Measurements from ENCODE around the gene TTLL4. TPM values are rescaled to one million over a fixed set of nuclear protein-coding genes. Genes with fewer than 3 reads are reported as not detected.

The TTLL4 gene
- total and polyA plus RNA-seq, 2 experiments from 2014 or later = 53.5 to 77.8 TPM

GRCh38 chr2:218736531-218736930 is 25.9 kb downstream of the TTLL4 start:
- Histone ChIP-seq H2AFZ (no peak overlapping the region), H3K27me3 (ENCODE audit: insufficient read depth) (no peaks in the 10 kb centered on the region), H3K9me2 (ENCODE audit: insufficient read depth) (no peaks in the 10 kb centered on the region), H3K4me3 (no peak overlapping the region), H3K27ac (ENCODE audit: low read depth) (no peak overlapping the region), H3K4me1 (ENCODE audit: insufficient read depth) (peaks cover 21% of the 10 kb centered on the region), H3F3A (replicated peaks; ENCODE audit: low read depth) (no peaks in the 10 kb centered on the region), H4K20me1 (replicated peaks; ENCODE audit: insufficient read depth) (peaks cover 31% of the 10 kb centered on the region), H3K36me3 (ENCODE audit: insufficient read depth) (peaks cover 23% of the 10 kb centered on the region), H3K4me2 (no peak overlapping the region), H3K79me2 (replicated peaks; ENCODE audit: insufficient read depth) (peaks cover 48% of the 10 kb centered on the region)
- DNase-seq (ENCODE audit: low spot score) (no peak), ATAC-seq (no peak)
- Mint-ChIP-seq H3K9me3 (no peaks in the 10 kb centered on the region), H3K27me3 (ENCODE audit: insufficient read depth, low read depth, poor library complexity) (peaks cover 4% of the 10 kb centered on the region), H3K4me3 (no peak overlapping the region), H3K4me1 (peaks cover 28% of the 10 kb centered on the region), H3K36me3 (ENCODE audit: low read depth) (peaks cover 35% of the 10 kb centered on the region), H3K27ac (no peak overlapping the region)
- TF ChIP-seq CREB1 (CRISPR knock-in tag; IDR thresholded peaks at IDR 0.05; ENCODE audit: low read depth) = no peak
- TF ChIP-seq JUNB (IDR thresholded peaks at IDR 0.05; ENCODE audit: unreplicated experiment) = no peak
- no peak for TF ChIP-seq ZNF462 (CRISPR knock-in tag; IDR thresholded peaks at IDR 0.05)
- no peak for TF ChIP-seq POLR2AphosphoS5 (IDR thresholded peaks at IDR 0.05; ENCODE audit: low read depth)
- no peak for TF ChIP-seq NANOG (IDR thresholded peaks at IDR 0.05; ENCODE audit: borderline replicate concordance)
- TF ChIP-seq EZH2phosphoT487 (IDR thresholded peaks at IDR 0.05; ENCODE audit: unreplicated experiment) = no peak
- TF ChIP-seq STAT1 (IDR thresholded peaks at IDR 0.05; ENCODE audit: unreplicated experiment) = no peak
- no peak for TF ChIP-seq EZH2 (IDR thresholded peaks at IDR 0.05; ENCODE audit: low read depth, unreplicated experiment)
- TF ChIP-seq REST (IDR thresholded peaks at IDR 0.05; ENCODE audit: unreplicated experiment) = no peak
- no peak for TF ChIP-seq ZNF114 (CRISPR knock-in tag; IDR thresholded peaks at IDR 0.05)
- no peak for TF ChIP-seq CTCF (conservative IDR thresholded peaks at IDR 0.05; ENCODE audit: low read depth in 2 of 2)
- TF ChIP-seq ZNF331 (CRISPR knock-in tag; IDR thresholded peaks at IDR 0.05; ENCODE audit: low read depth) = no peak
- no peak for TF ChIP-seq ETS1 (IDR thresholded peaks at IDR 0.05)

Data from GM23338 (cell line).